ENCODE results near the gene PTPN18.

DNA sequence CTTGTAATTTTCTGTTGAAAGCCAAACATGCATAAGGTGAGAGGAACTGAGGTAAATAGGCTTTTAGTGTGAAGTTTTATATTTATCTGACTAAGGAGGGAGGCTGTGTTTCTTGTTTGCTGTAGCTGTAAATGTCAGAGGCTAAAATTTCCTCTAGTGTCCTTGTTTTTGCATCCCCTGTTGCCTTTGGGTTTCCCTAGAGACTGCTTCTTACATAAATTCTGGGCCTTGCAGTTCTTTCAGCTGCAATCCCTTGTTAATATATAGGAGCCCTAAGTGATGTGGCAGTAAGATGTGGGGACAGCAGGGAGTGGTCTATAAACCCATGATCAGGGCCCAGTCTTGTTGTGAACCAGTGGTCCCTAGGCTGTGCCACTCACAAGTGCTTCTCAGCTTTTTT lies 20.6 kb upstream of the PTPN18 start:
- TF ChIP-seq, protein P1, sequence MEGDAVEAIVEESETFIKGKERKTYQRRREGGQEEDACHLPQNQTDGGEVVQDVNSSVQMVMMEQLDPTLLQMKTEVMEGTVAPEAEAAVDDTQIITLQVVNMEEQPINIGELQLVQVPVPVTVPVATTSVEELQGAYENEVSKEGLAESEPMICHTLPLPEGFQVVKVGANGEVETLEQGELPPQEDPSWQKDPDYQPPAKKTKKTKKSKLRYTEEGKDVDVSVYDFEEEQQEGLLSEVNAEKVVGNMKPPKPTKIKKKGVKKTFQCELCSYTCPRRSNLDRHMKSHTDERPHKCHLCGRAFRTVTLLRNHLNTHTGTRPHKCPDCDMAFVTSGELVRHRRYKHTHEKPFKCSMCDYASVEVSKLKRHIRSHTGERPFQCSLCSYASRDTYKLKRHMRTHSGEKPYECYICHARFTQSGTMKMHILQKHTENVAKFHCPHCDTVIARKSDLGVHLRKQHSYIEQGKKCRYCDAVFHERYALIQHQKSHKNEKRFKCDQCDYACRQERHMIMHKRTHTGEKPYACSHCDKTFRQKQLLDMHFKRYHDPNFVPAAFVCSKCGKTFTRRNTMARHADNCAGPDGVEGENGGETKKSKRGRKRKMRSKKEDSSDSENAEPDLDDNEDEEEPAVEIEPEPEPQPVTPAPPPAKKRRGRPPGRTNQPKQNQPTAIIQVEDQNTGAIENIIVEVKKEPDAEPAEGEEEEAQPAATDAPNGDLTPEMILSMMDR (IDR thresholded peaks at IDR 0.05; ENCODE audit: low read depth, low read length) = no peak
- TF ChIP-seq EZH2phosphoT487 (IDR thresholded peaks at IDR 0.05; ENCODE audit: low read depth) = no peak
